HS-5 (cell line): ENCODE data around the gene MYMX.
"Not testable (repeated sequence)": the region's sequence is repeated elsewhere in the genome, so short reads cannot be mapped to it uniquely, and the experiment has no call there.

ENCODE experiments used
- DNase-seq: peaks from one replicate; pipeline ENCODE4 v3.0.0-alpha.2; 2012; ENCODE audit warnings: low read depth

The MYMX gene

DNA sequence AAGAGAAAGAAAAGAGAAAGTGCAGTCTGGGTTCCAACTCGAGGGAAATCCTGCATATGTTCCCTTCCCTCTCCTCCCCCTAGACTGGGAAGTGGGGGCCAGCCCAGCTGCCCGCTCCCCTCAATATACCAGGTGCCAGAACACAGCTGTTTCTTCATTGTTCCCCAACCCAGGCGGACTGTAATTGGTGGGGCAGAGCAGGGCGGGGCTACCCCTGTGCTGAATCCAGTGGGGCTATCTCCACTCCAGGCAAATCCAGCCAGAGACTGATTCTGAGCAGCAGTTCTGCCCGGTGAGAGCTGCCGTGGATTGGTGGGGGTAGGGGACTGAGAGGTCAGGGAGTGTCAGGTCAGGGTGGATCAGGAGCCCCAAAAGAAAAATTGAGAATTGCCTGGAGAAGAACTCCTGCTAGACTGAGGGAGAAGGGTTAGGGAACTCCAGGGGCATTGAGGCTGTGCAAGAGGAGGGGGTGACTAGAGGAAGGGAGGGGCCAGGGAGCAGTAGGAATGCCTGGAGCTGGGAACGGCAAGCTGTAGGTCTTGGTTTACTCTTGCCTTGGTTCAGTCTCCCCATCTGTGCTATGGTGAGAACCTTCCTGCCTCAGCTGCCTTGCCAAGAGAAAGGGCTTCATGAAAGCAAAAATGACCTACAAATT is at the start of gene MYMX:
TSS of gene MYMX (plus strand) at position 250 of the 655 bp plus-strand sequence. CDS start 546 bp downstream, outside the sequence.
- no peak for DNase-seq

DNA sequence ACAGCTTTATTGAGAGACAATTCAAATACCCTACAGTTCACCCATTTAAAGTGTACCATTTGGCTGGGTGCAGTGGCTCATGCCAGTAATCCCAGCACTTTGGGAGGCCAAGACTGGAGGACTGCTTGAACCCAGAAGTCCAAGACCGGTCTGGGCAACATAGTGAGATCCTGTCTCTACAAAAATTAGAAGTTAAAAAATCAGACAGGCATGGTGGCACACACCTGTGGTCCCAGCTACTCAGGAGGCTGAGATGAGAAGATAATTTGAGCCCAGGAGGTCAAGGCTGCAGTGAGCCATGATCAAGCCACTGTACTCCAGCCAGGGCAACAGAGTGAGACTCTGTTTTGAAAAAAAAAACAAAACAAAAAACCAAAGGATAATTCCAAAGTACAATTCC is 49.2 kb upstream of the MYMX start:
- no peak for DNase-seq

DNA sequence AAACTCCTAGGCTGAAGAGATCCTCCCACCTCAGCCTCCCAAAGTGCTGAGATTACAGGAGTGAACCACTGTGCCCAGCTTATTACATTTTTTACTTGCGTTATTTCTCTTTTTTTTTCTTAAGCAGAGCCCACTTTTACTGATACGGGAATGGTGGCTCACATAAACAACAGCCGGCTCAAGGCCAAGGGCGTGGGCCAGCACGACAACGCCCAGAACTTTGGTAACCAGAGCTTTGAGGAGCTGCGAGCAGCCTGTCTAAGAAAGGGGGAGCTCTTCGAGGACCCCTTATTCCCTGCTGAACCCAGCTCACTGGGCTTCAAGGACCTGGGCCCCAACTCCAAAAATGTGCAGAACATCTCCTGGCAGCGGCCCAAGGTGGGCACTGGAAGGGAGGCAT is 47.6 kb upstream of the MYMX start:
- no peak for DNase-seq

DNA sequence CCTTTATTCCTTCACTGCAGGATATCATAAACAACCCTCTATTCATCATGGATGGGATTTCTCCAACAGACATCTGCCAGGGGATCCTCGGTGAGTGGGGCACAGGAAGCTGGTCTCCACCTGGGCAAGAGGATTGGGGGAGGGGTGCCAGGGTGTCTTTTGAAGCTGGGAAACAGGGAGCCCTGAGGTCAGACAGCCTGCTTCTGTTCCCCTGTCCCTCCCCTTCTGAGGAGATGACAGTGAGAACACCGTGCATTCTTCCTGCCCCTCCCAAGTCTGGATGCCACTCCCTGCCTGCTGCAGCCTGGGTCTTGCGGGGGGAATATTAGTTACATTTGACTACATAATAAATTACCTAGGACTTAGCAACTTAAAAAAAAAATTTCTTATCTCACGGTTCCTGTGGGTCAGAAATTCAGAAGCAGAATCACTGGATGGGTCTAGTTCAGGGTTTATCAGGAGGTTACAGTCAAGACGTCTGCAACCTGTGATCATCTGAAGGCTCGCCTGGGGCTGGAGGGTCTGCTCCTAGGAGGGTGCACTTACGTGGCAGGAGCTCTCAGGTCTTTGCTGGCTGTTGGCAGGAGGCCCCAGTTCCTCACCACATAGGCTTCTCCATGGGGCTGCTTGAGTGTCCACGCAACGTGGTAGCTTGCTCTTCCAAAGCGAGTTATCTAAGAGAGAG is 46.7 kb upstream of the MYMX start:
- no peak for DNase-seq

DNA sequence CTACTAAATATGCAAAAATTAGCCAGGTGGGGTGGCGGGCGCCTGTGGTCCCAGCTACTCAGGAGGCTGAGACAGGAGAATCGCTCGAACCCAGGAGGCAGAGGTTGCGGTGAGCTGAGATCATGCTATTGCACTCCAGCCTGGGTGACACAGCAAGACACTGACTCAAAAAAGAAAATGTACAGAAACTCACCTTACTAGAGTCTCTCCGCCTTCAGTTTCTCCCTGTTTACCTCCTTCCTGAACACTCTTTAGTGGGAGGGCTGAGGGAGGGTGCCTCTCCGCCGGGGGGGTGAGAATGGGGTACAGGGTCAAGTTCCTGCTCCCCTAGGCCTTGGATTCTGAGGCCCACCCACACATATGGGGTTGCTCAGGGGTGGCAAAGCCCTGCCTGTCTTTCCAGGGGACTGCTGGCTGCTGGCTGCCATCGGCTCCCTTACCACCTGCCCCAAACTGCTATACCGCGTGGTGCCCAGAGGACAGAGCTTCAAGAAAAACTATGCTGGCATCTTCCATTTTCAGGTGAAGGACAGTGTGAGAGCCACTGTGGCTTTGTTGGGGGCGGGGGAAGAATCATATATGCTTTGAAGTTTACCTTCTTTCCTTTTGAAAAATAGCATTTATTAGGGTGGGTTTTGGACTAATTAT is 44.7 kb upstream of the MYMX start:
- no peak for DNase-seq

DNA sequence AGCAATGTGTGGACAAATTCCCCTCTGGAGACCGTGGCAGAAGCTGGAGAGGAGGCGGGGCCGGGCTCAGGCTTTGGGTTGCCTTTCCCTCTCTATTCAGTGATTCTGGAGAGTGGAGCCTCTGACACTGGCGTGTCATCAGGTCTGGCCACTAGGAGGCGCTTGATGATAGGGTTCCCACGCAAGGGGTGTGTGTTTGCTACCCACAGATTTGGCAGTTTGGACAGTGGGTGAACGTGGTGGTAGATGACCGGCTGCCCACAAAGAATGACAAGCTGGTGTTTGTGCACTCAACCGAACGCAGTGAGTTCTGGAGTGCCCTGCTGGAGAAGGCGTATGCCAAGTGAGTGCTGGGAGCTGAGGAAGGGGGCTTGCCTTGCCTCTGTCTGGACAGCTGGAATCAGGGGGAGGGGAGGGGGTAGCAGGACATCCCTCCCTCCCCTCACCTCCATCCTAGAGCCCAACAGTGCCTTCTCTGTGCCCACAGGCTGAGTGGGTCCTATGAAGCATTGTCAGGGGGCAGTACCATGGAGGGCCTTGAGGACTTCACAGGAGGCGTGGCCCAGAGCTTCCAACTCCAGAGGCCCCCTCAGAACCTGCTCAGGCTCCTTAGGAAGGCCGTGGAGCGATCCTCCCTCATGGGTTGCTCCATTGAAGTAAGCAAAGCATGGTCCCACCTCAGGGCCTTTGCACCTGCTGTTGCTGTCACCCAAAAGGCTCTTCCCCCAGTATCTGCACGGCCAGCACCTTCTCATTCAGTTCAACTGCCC is 43.8 kb upstream of the MYMX start:
- DNase-seq, result peak; percentile 22

DNA sequence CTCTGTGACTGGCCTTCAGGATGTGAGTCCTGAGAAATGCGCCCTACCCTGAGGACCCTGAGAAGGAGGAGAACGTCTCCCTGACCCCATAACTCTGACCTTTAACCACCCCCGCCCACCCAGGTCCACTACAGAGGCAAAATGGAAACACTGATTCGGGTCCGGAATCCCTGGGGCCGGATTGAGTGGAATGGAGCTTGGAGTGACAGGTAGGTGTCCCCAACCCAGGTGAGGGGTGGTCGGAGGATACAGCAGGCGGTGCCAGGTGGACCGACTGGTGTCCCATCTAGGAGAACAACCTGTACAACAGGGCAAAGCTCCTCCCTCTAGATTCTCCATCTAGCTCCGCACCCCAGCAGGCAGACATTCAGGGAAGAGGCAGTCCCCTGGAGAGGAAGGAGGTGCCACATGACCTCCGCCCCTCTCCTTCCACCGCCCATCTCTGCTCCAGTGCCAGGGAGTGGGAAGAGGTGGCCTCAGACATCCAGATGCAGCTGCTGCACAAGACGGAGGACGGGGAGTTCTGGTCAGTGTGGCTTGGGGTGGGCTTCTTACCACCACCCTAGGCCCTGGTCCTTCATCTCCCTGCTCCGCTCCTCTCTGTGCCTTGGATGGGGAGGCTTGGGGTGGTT is 40.5 kb upstream of the MYMX start:
- no peak for DNase-seq

DNA sequence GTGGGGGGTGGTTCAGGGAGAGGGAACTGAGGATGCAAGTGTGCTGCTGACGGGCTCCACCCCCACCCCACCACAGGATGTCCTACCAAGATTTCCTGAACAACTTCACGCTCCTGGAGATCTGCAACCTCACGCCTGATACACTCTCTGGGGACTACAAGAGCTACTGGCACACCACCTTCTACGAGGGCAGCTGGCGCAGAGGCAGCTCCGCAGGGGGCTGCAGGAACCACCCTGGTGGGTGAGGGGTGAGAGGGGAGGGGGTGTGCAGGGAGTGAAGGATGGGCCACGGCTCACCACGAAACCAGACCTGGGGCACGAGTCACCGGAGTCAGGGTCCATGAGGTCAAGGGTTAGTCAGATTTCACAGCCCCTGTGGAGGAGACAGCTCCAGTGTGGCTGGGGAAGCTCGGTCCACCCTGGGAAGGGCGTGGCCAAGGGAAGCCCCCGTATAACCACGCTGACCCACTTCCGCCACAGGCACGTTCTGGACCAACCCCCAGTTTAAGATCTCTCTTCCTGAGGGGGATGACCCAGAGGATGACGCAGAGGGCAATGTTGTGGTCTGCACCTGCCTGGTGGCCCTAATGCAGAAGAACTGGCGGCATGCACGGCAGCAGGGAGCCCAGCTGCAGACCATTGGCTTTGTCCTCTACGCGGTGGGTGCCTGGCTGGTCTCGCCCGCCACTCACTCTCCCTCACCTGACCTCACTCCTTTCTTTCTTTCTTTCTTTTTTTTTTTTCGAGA is 39.8 kb upstream of the MYMX start:
- DNase-seq, result no peak

DNA sequence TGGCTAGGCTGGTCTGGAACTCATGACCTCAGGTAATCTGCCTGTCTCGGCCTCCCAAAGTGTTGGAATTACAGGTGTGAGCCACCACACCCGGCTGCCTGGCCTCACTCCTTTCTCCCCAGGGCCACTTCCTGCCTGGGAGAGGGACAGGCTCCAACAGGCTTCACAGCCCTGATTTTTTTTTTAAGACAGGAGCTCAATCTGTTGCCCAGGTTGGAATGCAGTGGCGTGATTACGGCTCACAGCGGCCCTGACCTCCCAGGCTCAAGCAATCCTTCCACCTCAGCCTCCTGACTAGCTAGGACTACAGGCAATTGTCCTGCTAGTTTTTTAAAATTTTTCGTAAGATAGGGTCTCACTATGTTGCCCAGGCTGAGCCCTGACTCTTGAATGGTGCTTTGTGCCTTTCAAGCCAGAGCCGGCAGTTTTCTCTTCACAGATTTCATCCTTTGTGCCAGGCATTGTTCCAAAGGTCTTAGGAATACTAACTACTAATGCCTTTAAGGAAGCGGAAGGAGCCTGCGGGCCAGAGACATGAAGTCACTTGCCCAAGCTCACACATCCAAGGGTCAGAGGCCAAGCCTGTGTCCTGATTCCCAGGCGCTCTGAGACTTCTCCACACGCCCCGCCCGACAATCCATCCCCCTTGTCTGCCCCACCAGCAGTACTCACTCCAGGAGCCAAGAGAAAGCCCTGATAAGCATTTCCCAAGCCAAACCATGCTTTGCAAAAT is 38.9 kb upstream of the MYMX start:
- no peak for DNase-seq

DNA sequence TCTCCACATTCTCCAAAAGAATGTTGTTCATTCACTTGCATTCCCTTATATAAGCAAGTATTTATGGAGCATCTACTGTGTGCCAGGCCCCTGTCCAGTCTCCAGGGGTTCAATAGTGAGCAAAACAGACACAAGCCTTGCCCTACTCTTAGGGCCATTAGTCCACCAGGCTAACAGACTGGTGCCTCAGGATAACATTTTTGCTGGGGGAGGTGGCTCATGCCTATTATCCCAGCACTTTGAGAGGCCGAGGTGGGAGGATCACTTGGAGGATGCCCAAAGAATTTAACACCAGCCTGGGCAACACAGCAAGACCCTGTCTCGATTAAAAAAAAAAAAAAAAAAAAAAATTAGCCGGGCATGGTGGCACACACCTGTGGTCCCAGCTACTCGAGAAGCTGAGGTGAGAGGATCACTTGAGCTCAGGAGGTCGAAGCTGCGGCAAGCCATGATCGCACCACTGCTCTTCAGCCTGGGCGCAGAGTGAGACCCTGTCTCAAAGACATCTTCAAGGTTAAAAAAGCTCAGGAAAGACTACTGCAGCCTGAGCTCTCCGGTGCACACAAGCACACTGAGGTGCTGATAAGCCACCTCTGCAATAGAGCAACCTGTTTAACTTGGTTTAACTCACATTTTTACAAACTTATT is 38.2 kb upstream of the MYMX start:
- no peak for DNase-seq

DNA sequence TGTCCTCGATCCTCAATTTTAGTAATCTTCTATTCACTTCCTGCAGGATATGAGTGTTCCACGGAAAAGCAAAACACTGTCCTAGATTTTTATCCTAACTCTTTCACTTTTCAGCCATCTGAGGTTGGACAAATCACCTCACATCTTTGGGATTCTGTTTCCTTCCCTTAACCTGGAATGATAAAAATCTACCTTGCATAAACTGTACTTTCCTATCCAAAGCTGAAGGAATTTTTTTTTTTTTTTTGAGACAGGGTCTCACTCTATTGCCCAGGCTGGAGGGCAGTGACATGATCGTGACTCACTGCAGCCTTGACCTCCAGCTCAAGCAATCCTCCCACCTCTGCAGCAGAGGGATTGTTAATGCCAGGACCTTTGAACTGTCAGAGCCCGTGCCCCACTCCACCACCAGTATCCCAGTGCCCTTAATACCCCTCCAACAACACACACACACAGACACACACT is 37.6 kb upstream of the MYMX start:
- DNase-seq, result peak; percentile 13

DNA sequence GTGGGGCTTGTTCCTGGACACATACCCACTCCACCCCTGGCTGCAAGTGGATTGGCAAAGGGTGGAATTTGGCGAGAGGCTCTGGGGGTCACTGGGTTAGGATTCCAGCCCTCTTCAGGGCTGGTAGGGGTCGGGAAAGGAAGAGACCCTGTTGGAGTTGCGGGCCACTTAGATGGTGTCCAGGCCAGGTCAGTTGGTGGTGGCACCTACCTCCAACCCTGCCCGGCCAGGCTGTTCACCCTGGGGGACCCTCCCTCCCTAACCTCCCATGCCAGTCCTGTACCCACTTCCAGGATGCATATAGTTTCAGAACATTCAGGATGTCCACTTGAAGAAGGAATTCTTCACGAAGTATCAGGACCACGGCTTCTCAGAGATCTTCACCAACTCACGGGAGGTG is 37.1 kb upstream of the MYMX start:
- DNase-seq, result no peak

DNA sequence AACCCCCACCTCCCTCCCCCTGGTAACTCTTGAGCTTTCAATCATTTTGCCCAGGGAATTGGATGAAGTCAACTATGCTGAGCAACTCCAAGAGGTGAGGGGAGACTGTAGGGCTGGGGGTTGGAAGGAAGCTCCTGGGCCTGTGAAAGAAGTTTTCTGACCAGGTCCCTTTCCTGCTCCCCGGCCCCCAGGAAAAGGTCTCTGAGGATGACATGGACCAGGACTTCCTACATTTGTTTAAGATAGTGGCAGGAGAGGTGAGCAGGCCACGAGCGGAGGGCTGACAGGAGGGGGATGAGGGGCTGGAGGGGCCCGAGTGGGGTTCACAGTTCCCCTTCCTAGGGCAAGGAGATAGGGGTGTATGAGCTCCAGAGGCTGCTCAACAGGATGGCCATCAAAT is 36.3 kb upstream of the MYMX start:
- no peak for DNase-seq

DNA sequence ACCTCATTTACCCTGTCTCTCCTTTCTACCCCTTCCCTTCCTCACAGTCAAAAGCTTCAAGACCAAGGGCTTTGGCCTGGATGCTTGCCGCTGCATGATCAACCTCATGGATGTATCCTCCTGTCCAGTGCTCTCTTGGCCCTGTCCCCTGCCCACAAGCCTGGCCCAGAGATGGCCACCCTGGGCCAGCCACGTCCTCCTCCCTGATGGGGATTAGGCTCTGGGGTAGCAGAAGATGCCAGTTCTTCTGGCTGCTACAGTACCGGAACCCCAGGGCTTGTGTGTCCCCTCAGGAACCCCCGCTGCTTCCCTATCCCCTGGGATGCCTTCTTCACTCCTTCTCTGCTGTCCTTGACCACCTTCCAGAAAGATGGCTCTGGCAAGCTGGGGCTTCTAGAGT is 35.8 kb upstream of the MYMX start:
- no peak for DNase-seq

DNA sequence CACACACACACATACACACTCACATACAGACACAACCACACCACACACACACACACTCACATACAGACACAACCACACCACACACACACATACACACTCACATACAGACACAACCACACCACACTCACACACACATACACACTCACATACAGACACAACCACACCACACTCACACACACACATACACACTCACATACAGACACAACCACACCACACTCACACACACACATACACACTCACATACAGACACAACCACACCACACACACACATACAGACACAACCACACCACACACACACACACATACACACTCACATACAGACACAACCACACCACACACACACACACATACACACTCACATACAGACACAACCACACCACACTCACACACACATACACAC is 34.9 kb upstream of the MYMX start:
- not testable (repeated sequence) for DNase-seq

DNA sequence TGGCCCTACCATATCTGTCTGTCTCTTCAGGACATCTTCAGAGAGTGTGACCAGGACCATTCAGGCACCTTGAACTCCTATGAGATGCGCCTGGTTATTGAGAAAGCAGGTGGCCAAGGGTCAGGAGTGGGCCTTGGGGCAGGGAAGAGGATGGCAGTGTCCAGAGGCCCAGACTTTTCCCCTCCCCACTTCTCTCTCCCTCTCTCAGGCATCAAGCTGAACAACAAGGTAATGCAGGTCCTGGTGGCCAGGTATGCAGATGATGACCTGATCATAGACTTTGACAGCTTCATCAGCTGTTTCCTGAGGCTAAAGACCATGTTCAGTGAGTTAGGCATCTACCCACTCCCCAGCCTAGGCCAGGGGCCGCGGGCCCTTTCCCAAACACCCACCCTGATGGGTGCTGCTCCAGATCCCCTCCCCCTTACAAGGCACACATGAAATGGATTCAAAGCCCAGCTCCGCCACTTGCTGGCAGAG is 33.8 kb upstream of the MYMX start:
- no peak for DNase-seq

DNA sequence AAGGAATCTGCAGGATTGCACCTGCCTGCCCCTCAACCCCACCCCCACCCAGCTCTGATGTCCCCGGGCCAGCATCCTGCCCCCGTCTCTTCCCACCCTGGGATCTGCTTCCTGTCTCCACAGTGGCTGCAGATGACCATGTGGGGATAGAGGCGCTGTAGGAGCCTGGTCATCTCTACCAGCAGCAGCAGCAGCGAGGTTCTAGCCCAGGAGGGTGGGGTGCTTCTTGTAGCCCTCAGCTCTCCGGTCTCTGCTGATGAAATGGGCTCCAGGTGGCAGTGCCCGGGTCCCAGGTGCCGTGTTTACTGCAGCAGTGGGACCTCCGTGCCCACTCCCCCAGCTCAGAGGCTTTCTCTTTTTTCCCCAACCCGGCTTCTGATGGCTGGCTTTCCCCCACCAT is 32.9 kb upstream of the MYMX start:
- no peak for DNase-seq

DNA sequence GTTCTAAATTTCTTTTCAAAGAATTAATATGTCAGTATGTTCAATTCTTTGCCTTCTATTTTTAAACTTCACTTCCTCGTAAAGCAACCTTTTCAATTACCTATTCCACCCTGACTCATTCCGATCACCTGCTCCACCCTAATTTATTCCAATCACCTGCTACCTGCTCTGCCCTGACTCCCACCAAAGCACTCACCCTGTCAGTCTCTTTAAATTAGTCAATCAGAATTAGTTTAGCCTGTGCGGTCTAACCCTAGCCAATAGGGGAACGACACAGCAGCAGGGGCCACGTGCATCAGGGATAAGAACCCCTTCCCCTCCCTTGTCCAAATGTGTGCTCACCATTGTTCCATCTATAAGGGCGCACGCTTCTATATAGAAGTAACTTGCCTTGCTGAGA is 31.4 kb upstream of the MYMX start:
- DNase-seq, result not testable (repeated sequence)

DNA sequence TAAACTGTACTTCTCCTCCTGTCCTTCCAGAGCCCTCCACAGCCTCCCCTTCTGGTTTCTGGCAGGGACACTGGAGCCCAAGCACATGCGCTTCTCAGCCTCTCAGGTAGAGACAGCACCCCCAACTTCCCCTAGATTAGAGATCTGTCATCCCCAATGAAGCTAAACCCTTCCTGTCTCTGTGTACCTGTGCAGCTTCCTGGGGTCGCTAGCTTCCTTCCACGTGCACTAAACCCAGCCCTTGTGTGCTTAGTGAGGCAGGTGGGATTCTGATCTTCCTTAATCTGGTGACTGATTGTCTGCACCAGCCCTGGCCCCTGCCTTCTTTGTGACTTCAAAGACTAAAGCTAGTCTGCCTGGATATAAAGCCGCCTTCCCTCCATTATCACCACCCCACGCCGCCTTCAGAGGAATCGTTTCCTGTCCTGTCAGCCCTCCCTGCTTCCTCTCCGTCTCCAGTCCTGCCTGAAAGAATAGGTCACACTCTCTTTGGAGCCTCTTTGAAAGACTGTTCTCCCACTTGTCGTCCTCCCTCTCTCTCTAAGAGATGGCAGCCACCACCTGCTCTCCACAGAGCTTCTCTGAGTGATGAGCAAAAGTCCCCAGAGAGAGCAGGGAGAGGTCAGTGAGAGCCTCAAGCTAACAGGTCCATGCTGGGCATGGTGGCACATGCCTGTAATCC is 30.6 kb upstream of the MYMX start:
- DNase-seq, result no peak
